Hindlimb muscle (tissue), 1 donor: ENCODE data around the gene HLA-B. TPM values are rescaled to one million over a fixed set of nuclear protein-coding genes. Genes with fewer than 3 reads are reported as not detected.
"Not testable (repeated sequence)": the region's sequence is repeated elsewhere in the genome, so short reads cannot be mapped to it uniquely, and the experiment has no call there.

Source experiments
- DNase-seq: peaks from one replicate; pipeline ENCODE4 v3.0.0-alpha.2; 2013
- polyA plus RNA-seq: library from polyadenylated mRNA; unstranded; fragments of 120-200 nt; gene quantifications from one replicate; pipeline ENCODE4 v1.2.1, GENCODE V29; 2013; ENCODE audit not compliant: insufficient read length

The HLA-B gene
- polyA plus RNA-seq: 119 TPM

- peak; percentile 74 for DNase-seq
These were observed at the start of gene HLA-B for GRCh38 chr6:31356946-31357466. HLA-B (minus strand) TSS chr6:31357179; CDS start chr6:31357158, 21 bp downstream.

- DNase-seq: no peak
These were observed 49.0 kb upstream of the HLA-B start for GRCh38 chr6:31405996-31406395.

- not testable (repeated sequence) for DNase-seq
These were observed 47.0 kb upstream of the HLA-B start for GRCh38 chr6:31404061-31404364.

DNA sequence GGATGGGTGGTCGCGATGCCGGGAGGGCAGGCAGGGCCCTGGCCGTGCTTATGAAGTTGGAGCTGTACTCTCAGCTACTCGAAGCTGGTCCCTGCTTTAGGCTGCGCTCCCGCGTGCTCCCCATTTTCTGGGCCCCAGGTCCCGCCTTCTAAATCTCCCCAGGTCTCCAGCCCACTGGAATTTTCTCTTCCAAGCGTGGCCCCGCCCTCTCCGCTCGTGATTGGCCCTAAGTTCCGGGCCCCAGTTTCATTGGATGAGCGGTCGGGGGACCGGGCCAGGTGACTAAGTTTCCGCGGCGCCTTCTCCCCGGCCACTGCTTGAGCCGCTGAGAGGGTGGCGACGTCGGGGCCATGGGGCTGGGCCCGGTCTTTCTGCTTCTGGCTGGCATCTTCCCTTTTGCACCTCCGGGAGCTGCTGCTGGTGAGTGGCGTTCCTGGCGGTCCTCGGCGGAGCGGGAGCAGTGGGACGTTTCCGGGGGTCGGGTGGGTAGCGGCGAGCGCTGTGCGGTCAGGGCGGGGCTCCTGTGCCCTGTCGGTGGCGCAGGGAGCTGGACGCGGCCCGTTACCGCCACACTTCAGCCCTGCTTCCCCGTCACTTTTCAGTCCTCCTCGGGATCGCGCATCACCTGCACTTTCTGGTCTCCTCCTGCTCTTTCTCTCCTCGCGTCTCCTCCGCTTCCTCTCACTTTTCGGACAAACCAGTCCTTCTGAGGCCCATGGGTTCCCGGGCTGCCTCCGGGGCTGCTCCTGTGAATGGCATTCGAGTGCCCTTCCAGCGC lies 46.5 kb upstream of the HLA-B start, which contains the start of gene MICA:
TSS of gene MICA (plus strand) at position 313 of the 778 bp plus-strand sequence. CDS start at position 351, 38 bp downstream.
- DNase-seq: peak; percentile 89

GRCh38 chr6:31402324-31403282 lies 45.6 kb upstream of the HLA-B start:
- no peak for DNase-seq

DNA sequence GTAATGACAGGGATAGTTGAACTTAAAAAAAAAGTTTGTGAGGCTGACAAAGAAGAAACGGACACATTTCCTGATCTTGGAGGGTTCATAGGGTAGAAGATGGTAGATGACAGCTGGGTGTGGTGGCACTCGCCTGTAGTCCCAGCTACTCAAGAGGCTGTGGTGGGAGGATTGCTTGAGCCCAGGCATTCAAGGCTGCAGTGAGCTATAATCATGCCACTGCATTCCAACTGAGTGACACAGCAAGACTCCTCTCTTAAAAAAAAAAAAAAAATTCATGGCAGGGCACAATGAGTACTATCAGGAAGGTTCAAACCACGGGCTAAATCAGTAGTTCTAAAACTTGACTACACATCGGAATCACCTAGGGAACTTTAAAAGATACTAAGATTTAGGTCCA lies 44.4 kb upstream of the HLA-B start:
- no peak for DNase-seq

DNA sequence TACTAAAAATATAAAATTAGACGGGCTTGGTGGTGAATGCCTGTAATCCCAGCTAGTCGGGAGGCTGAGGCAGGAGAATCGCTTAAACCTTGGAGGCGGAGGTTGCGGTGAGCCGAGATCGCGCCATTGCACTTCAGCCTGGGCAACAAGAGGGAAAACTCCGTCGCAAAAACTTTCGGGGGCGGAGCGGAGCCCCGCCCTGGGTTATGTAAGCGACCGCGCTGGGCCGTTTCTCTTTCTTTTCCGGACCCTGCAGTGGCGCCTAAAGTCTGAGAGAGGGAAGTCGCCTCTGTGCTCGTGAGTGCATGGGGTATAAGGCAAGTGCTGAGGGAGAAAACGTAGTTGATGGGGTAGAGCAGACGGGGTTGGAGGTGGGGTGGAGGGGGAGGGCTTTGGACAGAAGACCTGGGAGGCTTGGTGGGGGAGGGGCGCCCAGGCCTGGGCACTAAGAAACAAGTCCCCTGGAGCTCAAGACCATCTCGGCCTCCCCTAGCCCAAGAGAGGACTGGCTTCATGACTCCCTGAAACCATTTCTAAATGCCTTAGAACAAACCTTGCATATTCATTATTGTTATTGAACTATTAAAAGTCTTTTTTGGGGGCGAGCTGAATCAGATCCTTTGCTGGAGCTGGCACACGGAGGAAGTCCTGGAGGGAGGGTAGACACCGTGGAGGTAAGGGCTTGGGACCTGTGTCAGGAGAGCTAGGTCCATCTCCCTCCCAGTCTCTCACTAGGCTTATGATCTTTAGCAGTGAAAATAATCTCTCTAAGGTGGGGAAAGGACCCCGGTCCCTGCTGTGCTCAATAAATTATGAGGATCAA lies 43.7 kb upstream of the HLA-B start:
- DNase-seq: peak; percentile 72

DNA sequence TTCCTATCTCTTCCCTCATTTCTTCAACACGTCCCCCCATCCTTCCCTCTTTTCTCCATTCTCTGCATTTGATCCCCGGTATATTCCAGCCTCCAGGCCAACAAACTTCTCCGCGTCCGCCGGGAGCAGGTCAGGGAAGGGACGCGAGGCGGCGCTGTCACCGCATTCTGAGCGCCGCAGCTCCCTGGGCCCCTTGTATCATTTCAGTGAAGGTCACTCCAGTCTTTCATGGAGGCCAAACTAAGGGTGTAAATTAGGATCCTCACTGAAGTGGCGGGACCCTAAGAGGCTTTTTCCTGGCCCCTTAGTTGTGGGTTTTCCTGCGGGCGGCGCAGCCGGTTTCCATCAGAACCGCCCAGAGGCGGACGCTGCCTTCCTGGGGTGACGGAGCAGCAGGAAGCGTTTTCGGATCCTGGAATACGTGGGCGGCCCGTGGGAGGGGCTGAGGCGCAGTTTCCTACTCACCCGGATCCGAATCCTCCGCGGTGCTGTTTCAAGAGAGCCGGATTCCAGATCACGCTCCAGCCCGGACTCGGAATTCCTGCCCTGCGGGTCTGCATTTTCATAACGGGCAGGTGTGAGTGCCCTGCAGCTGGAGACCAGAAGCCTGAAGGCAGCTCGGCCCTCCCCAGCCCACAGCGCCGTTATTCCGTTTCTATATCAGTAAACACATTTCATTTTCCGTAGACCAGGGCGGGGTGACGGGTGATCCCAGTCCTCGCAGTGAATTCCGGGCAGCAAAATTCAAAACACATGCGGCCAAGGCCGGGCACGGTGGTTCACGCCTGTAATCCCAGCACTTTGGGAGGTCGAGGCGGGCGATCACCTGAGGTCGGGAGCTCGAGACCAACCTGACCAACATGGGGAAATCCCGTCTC lies 42.8 kb upstream of the HLA-B start:
- peak; percentile 94 for DNase-seq

GRCh38 chr6:31397901-31398525 lies 41.0 kb upstream of the HLA-B start:
- no peak for DNase-seq

DNA sequence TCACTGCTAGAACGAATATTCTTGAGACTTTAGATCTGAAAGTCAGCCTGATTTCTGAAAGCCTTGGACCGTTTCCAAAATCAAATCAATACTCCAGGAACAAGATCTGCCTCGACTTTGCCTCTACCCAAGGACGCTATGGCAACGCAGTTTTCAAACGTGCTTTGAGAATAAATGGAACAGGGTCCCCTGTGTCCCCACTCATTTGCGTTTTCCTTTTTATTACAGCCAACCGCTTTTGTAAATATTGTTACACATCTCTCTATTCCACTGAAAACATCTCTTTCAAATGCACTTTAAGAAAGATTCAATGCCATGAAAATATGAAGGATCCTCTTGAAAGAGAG lies 40.1 kb upstream of the HLA-B start:
- not testable (repeated sequence) for DNase-seq

- peak; percentile 75 for DNase-seq
These were observed 39.6 kb upstream of the HLA-B start for GRCh38 chr6:31396422-31397152.

- DNase-seq: no peak
These were observed 38.9 kb upstream of the HLA-B start for GRCh38 chr6:31395832-31396231.

DNA sequence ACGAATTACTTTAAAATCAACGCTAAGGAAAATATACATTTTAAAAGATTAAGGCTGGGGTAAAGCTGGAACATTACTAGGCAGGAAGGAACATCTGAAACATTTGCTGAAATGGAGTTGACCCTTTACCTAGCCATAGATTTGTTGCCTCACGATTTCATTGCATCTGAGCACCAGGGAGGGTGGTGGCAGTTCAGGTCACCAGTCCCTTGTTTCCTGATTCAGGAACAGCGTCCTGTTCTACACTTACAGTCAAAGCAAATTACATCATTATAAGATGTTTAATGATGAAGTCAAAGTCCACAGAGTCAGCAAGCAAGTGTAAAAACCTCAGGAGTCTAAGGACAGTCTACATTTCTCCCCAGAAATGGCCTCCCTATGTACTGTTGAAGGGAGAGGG lies 37.4 kb upstream of the HLA-B start:
- DNase-seq: no peak

DNA sequence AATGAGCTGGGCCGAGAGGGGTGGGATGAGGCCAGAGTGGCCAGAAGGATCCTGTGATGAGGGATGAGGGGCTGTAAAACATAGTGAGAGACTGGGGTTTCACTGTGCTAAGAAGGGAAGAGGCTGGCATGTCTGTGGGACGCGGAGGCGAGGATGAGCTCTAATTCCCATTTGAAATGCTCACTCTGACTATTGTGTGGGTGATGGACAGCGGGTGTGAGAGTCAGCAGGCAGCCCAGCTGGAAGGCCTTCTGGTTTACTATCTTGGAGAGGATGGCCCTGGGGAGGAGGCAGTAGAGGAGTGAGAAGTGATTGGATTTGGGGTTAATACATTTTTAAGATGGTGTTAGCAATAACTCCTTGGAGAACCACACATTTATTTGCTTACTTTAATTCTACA lies 37.0 kb upstream of the HLA-B start:
- DNase-seq: no peak

- not testable (repeated sequence) for DNase-seq
These were observed 32.8 kb upstream of the HLA-B start for GRCh38 chr6:31389802-31390132.

- not testable (repeated sequence) for DNase-seq
These were observed 32.2 kb upstream of the HLA-B start for GRCh38 chr6:31388916-31389801.

DNA sequence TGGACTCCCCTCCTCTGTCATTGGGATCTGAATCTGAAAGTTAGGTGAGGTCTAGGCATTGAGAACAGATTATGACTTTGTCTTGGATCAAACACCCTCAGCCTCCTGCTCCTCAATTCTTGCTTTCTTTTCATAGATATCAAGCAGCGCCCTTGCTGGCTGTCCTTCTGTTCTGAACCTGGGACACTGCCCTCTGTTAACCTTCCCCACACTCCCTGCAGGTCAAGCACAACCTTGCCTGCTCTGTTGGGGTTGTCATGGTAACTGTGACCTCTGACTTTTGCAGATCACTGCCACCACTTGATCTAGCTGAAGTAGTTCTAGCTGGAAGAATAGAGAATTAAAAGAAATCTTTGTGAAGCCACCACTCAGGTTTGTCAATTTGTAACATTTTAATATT lies 30.0 kb upstream of the HLA-B start:
- no peak for DNase-seq

- no peak for DNase-seq
These were observed 29.1 kb upstream of the HLA-B start for GRCh38 chr6:31386099-31386498.

DNA sequence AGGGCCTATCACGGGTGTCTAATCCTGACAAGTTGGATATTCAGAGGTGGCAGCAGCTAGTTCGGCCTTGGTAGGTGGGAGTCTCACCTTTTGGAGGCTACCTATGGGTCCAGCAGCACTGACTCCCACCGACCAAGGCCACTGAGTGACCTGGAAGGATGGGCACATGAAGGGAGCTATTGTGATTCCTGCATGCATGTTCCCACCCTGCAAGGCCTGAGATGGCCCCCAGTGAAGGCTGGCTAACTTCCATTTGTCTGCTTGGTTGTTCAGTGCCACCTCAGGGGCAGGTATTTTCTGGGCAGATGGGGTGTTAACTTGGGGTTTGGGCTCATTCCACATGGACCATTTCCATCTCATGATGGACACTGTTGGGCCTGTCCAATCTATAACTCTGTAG lies 28.1 kb upstream of the HLA-B start:
- DNase-seq: no peak
